Measurements from ENCODE around the gene ANKRD40.

ANKRD40 gene

DNA sequence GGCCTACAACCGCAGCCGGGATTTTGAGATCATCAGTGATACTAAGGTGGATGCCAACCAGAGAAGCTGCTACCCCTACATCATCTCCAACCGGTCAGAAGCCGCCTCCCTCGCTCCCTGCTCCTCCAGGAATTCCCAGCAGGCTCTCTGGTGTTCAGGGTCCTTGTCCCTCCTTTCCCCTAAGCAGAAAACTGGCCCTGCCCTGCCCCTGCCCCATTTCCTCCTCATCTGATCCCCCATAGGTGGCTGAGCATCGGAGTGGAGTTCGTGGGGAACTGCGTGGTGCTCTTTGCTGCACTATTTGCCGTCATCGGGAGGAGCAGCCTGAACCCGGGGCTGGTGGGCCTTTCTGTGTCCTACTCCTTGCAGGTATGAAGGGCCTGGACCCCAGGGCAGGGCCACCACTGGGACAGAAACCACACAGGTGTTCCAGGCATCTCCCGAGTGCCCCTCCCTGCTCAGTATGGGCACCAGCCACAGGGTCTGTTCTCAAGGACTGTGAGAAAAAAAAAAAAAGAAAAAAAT lies 29.8 kb downstream of the ANKRD40 start:
- DNase-seq (ENCODE audit: low read depth), result no peak
- TF ChIP-seq POLR2A (IDR thresholded peaks at IDR 0.05; ENCODE audit: extremely low read depth, insufficient read length) (no peak), MYC (IDR thresholded peaks at IDR 0.05; ENCODE audit: low read depth, low read length) (no peak)
- TF ChIP-seq, protein P1, sequence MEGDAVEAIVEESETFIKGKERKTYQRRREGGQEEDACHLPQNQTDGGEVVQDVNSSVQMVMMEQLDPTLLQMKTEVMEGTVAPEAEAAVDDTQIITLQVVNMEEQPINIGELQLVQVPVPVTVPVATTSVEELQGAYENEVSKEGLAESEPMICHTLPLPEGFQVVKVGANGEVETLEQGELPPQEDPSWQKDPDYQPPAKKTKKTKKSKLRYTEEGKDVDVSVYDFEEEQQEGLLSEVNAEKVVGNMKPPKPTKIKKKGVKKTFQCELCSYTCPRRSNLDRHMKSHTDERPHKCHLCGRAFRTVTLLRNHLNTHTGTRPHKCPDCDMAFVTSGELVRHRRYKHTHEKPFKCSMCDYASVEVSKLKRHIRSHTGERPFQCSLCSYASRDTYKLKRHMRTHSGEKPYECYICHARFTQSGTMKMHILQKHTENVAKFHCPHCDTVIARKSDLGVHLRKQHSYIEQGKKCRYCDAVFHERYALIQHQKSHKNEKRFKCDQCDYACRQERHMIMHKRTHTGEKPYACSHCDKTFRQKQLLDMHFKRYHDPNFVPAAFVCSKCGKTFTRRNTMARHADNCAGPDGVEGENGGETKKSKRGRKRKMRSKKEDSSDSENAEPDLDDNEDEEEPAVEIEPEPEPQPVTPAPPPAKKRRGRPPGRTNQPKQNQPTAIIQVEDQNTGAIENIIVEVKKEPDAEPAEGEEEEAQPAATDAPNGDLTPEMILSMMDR (IDR thresholded peaks at IDR 0.05; ENCODE audit: low read depth, low read length), result no peak
- TF ChIP-seq, protein P2, sequence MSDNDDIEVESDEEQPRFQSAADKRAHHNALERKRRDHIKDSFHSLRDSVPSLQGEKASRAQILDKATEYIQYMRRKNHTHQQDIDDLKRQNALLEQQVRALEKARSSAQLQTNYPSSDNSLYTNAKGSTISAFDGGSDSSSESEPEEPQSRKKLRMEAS (IDR thresholded peaks at IDR 0.05; ENCODE audit: low read depth, low read length), result no peak
- H3K4me3 ChIP-seq (ENCODE audit: low read depth, low read length), result no peak overlapping the region

DNA sequence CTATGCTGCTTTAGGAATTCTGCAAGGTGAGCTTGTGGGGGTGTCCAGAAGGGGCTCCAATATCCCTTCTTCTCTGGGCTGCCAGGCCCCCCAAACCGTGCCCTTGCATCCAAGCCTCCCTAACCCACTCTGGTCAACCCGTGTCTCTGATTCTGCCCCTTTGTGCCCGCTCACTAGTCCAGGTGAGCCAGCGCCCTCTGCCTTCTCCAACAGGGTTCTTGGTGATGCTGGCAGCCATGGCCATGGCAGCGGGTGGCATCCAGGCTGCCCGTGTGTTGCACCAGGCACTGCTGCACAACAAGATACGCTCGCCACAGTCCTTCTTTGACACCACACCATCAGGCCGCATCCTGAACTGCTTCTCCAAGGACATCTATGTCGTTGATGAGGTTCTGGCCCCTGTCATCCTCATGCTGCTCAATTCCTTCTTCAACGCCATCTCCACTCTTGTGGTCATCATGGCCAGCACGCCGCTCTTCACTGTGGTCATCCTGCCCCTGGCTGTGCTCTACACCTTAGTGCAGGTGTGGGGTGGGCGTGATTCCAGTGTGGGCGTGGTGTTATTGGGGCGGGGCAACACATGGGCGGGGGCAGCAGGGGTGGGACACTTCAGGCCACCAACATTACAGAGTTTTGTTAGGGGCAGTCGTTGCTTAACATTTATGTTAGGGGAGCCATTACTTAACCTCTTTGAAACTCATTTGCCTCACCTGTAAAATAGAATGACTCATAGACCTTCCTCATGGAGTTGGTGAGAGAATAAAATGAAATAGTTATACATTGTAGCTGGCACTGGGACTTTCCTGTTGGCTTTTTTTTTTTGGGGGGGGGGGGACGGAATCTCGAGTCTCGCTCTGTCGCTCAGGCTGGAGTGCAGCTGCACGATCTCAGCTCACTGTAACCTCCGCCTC lies 31.4 kb downstream of the ANKRD40 start:
- DNase-seq (ENCODE audit: low read depth), result no peak
- TF ChIP-seq, protein P2 (IDR thresholded peaks at IDR 0.05; ENCODE audit: low read depth, low read length), result no peak
- no peak for TF ChIP-seq POLR2A (IDR thresholded peaks at IDR 0.05; ENCODE audit: extremely low read depth, insufficient read length)
- TF ChIP-seq, protein P1 (IDR thresholded peaks at IDR 0.05; ENCODE audit: low read depth, low read length), result no peak
- no peak for TF ChIP-seq MYC (IDR thresholded peaks at IDR 0.05; ENCODE audit: low read depth, low read length)
- H3K4me3 ChIP-seq (ENCODE audit: low read depth, low read length), result no peak overlapping the region

DNA sequence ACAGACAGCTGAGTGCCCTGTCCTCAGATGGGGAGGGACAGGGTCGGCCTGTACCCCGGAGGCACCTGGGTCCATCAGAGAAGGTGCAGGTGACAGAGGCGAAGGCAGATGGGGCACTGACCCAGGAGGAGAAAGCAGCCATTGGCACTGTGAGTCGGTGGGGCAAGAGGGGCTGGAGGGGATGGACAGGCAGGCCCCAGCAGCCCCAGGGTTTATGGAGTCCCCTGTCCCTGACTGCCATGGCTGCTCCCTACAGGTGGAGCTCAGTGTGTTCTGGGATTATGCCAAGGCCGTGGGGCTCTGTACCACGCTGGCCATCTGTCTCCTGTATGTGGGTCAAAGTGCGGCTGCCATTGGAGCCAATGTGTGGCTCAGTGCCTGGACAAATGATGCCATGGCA lies 32.1 kb downstream of the ANKRD40 start:
- DNase-seq (ENCODE audit: low read depth), result no peak
- TF ChIP-seq MYC (IDR thresholded peaks at IDR 0.05; ENCODE audit: low read depth, low read length), result no peak
- TF ChIP-seq, protein P2 (IDR thresholded peaks at IDR 0.05; ENCODE audit: low read depth, low read length), result no peak
- no peak for TF ChIP-seq POLR2A (IDR thresholded peaks at IDR 0.05; ENCODE audit: extremely low read depth, insufficient read length)
- TF ChIP-seq, protein P1 (IDR thresholded peaks at IDR 0.05; ENCODE audit: low read depth, low read length), result no peak
- H3K4me3 ChIP-seq (ENCODE audit: low read depth, low read length), result no peak overlapping the region

DNA sequence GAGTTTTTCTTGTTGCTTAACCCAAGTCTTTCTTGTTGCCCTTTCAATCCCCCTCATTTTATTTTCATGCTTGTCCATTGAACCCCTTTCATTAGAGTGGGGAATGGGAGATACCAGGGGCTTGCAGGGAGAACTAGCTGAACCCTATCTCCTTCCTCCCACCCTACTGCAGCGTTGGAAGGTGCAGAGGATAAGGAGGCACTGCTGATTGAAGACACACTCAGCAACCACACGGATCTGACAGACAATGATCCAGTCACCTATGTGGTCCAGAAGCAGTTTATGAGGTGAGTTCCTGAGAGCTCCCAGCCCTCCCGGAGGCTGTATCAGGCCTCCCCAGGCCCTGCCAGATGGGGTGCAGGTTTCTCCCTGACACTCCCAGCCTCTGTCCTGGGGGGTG lies 32.5 kb downstream of the ANKRD40 start:
- no peak for DNase-seq (ENCODE audit: low read depth)
- TF ChIP-seq, protein P2 (IDR thresholded peaks at IDR 0.05; ENCODE audit: low read depth, low read length), result no peak
- TF ChIP-seq POLR2A (IDR thresholded peaks at IDR 0.05; ENCODE audit: extremely low read depth, insufficient read length), result no peak
- TF ChIP-seq, protein P1 (IDR thresholded peaks at IDR 0.05; ENCODE audit: low read depth, low read length), result no peak
- no peak for TF ChIP-seq MYC (IDR thresholded peaks at IDR 0.05; ENCODE audit: low read depth, low read length)
- no peak overlapping the region for H3K4me3 ChIP-seq (ENCODE audit: low read depth, low read length)

DNA sequence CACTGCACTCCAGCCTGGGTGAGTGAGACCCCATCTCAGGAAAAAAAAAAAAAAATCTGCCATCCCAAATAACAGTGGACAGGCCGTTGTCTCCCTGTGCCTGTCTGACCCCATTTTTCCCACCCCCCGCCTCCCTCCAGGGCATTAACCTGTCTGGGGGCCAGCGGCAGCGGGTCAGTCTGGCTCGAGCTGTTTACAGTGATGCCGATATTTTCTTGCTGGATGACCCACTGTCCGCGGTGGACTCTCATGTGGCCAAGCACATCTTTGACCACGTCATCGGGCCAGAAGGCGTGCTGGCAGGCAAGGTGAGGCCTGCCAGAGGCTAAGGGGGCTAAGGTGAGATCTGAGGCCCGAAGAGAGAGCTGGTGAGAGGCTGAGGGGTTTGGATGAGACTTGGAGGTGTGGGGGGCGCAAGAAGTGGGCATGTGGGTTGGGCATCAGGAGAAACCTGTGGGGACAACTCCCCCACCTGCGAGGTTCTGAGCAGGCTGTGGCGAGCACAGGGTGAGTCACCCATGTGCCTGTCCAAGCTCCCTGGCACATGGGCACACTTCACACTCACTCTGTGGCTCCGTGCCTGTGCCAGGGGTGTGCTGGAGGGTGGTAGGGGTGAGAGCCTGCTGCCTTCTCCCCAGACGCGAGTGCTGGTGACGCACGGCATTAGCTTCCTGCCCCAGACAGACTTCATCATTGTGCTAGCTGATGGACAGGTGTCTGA lies 34.7 kb downstream of the ANKRD40 start:
- no peak for DNase-seq (ENCODE audit: low read depth)
- TF ChIP-seq POLR2A (IDR thresholded peaks at IDR 0.05; ENCODE audit: extremely low read depth, insufficient read length), result no peak
- TF ChIP-seq, protein P1 (IDR thresholded peaks at IDR 0.05; ENCODE audit: low read depth, low read length), result no peak
- H3K4me3 ChIP-seq (ENCODE audit: low read depth, low read length), result no peak overlapping the region
